Calu3 (cell line): ENCODE measurements around the gene DDX41. TPM values are rescaled to one million over a fixed set of nuclear protein-coding genes. Genes with fewer than 3 reads are reported as not detected.

ENCODE experiments used
- BruUV-seq: library from RNA; stranded (reverse); fragments of 400-500 nt; replicated peaks from 2 replicates; lab custom pipeline; 2021; lab: Mats Ljungman, UMichigan
- CTCF ChIA-PET: fragments of 300-600 bp; sonication (Branson Sonifier 250); formaldehyde crosslinking; loops from one replicate; lab custom pipeline; 2022; ENCODE audit warnings: antibody characterized with exemption; lab: Charles Lee
- DNase-seq: peaks from one replicate; pipeline ENCODE4 v3.0.0; 2022
- H3K27ac Mint-ChIP-seq: one replicate; pipeline ENCODE4 v1.8.0; 2022; ENCODE audit warnings: mixed read lengths; ENCODE audit not compliant: unreplicated experiment
- H3K27me3 Mint-ChIP-seq: one replicate; pipeline ENCODE4 v1.8.0; 2022; ENCODE audit warnings: mixed read lengths; ENCODE audit not compliant: unreplicated experiment
- H3K36me3 Mint-ChIP-seq: one replicate; pipeline ENCODE4 v1.8.0; 2022; ENCODE audit warnings: mild to moderate bottlenecking, moderate library complexity, mixed read lengths; ENCODE audit not compliant: insufficient read depth, unreplicated experiment
- H3K4me1 Mint-ChIP-seq: one replicate; pipeline ENCODE4 v1.8.0; 2022; ENCODE audit warnings: mild to moderate bottlenecking, low read depth, mixed read lengths; ENCODE audit not compliant: unreplicated experiment
- H3K4me3 Mint-ChIP-seq: one replicate; pipeline ENCODE4 v1.8.0; 2022; ENCODE audit warnings: mild to moderate bottlenecking, low read depth, moderate library complexity, mixed read lengths; ENCODE audit not compliant: unreplicated experiment
- H3K9me3 Mint-ChIP-seq: one replicate; pipeline ENCODE4 v1.8.0; 2022; ENCODE audit warnings: low read depth, mixed read lengths; ENCODE audit not compliant: unreplicated experiment
- CTCF ChIP-seq: fragments of 200-600 bp; IDR thresholded peaks from one replicate; pipeline ENCODE4 v1.8.0; 2022; ENCODE audit warnings: antibody characterized with exemption; ENCODE audit not compliant: unreplicated experiment
- intact Hi-C: fragments of 100-400 bp; cut with micrococcal nuclease; formaldehyde crosslinking; loops from one replicate; pipeline ENCODE4 v1.10.0; 2022; ENCODE audit not compliant: unreplicated experiment
- total RNA-seq: library from RNA; stranded (reverse); gene quantifications from 2 replicates; pipeline ENCODE4 v1.2.3, GENCODE V29; 2022

DDX41 gene
- total RNA-seq, 1 experiment from 2014 or later: 101 TPM

- peak overlapping the region; percentile 68 for H3K4me3 Mint-ChIP-seq
- no peak for DNase-seq
- TF ChIP-seq CTCF: no peak
- intact Hi-C loops: no loop called here
- CTCF ChIA-PET: interaction anchor here (0.6 to 5.1 kb wide), 4 partner anchors 15 to 1007 kb away, joined by 3 to 18 read pairs (median 4); no protein-coding TSS in a partner anchor
- H3K27me3 Mint-ChIP-seq: peaks cover 11% of the 10 kb centered on the region
- peaks cover 26% of the 10 kb centered on the region for H3K4me1 Mint-ChIP-seq
- H3K36me3 Mint-ChIP-seq: peaks cover 99% of the 10 kb centered on the region
- H3K9me3 Mint-ChIP-seq: no peaks in the 10 kb centered on the region
- peak overlapping the region; percentile 78 for H3K27ac Mint-ChIP-seq
- BruUV-seq: TSS peak; percentile 0
These were observed 22.9 kb downstream of the DDX41 start for GRCh38 chr5:177493795-177494345.

GRCh38 chr5:177492841-177493240 is 23.9 kb downstream of the DDX41 start:
- peaks cover 15% of the 10 kb centered on the region for H3K4me1 Mint-ChIP-seq
- H3K4me3 Mint-ChIP-seq: peak overlapping the region; percentile 8
- DNase-seq: no peak
- intact Hi-C loops: no loop called here
- BruUV-seq: no TSS peak
- CTCF ChIA-PET: no interaction called here
- H3K27ac Mint-ChIP-seq: peak overlapping the region; percentile 78
- no peaks in the 10 kb centered on the region for H3K9me3 Mint-ChIP-seq
- H3K27me3 Mint-ChIP-seq: peaks cover under 1% of the 10 kb centered on the region
- no peak for TF ChIP-seq CTCF
- peaks cover 99% of the 10 kb centered on the region for H3K36me3 Mint-ChIP-seq

- Mint-ChIP-seq H3K4me3 (peak overlapping the region; percentile 8), H3K4me1 (peaks cover 14% of the 10 kb centered on the region), H3K9me3 (no peaks in the 10 kb centered on the region), H3K27ac (peak overlapping the region; percentile 78), H3K27me3 (no peaks in the 10 kb centered on the region), H3K36me3 (peaks cover 99% of the 10 kb centered on the region)
- BruUV-seq: no TSS peak
- CTCF ChIA-PET: no interaction called here
- no peak for TF ChIP-seq CTCF
- DNase-seq: no peak
- intact Hi-C loops: no loop called here
These were observed 24.6 kb downstream of the DDX41 start for GRCh38 chr5:177491983-177492746.

GRCh38 chr5:177491429-177491945 is 25.3 kb downstream of the DDX41 start:
- Mint-ChIP-seq H3K27me3 (no peaks in the 10 kb centered on the region), H3K9me3 (no peaks in the 10 kb centered on the region), H3K36me3 (peaks cover 99% of the 10 kb centered on the region), H3K27ac (no peak overlapping the region), H3K4me3 (peak overlapping the region; percentile 18), H3K4me1 (peaks cover 14% of the 10 kb centered on the region)
- peak; percentile 63 for DNase-seq
- no TSS peak for BruUV-seq
- CTCF ChIA-PET: interaction anchor here (0.6 kb wide), 1 partner anchor 65 kb away, joined by 3 read pairs; the partner anchor contains the start of gene GRK6
- intact Hi-C loops: no loop called here
- peak; percentile 97 for TF ChIP-seq CTCF
